GM23338 (cell line): ENCODE results near the gene APH1A. TPM values are rescaled to one million over a fixed set of nuclear protein-coding genes. Genes with fewer than 3 reads are reported as not detected.
A peak's percentile ranks its signal among the peaks of the same experiment; 100 is the strongest.

ENCODE experiments used
- ATAC-seq: fragments of 200-7000 bp; cut with Tn5 transposase; 3 replicates; pipeline ENCODE4 v1.9.1; 2020
- DNase-seq: peaks from one replicate; pipeline ENCODE4 v3.0.0-alpha.2; 2015; ENCODE audit warnings: low spot score
- H2AFZ ChIP-seq: fragments of 200-600 bp; sonication (generic); 2 replicates; pipeline ENCODE4 v1.8.0; 2016; ENCODE audit warnings: antibody characterized with exemption, mild to moderate bottlenecking, moderate library complexity
- H3F3A ChIP-seq: fragments of 200-600 bp; sonication (generic); replicated peaks from 2 replicates; pipeline ENCODE4 v1.8.0; 2017; ENCODE audit warnings: antibody characterized with exemption, mixed run types, low read depth
- H3K27ac ChIP-seq: fragments of 200-600 bp; sonication (generic); 2 replicates; pipeline ENCODE4 v1.6.1; 2016; ENCODE audit warnings: low read depth
- H3K27me3 ChIP-seq: fragments of 200-600 bp; sonication (generic); 2 replicates; pipeline ENCODE4 v1.8.0; 2016; ENCODE audit warnings: mild to moderate bottlenecking, mixed run types, moderate library complexity; ENCODE audit not compliant: insufficient read depth
- H3K36me3 ChIP-seq: fragments of 200-600 bp; sonication (generic); 2 replicates; pipeline ENCODE4 v1.8.0; 2016; ENCODE audit warnings: mild to moderate bottlenecking; ENCODE audit not compliant: insufficient read depth
- H3K4me1 ChIP-seq: fragments of 200-600 bp; sonication (generic); 2 replicates; pipeline ENCODE4 v1.8.0; 2016; ENCODE audit warnings: mild to moderate bottlenecking, moderate library complexity; ENCODE audit not compliant: insufficient read depth
- H3K4me2 ChIP-seq: fragments of 200-600 bp; sonication (generic); 2 replicates; pipeline ENCODE4 v1.7.1; 2017; ENCODE audit warnings: mixed run types
- H3K4me3 ChIP-seq: fragments of 200-600 bp; sonication (generic); 2 replicates; pipeline ENCODE4 v1.6.1; 2016; ENCODE audit warnings: mixed run types
- H3K79me2 ChIP-seq: fragments of 200-600 bp; sonication (generic); replicated peaks from 2 replicates; pipeline ENCODE4 v1.8.0; 2017; ENCODE audit warnings: mild to moderate bottlenecking; ENCODE audit not compliant: insufficient read depth
- H3K9me2 ChIP-seq: fragments of 200-600 bp; sonication (generic); 2 replicates; pipeline ENCODE4 v1.8.0; 2017; ENCODE audit not compliant: insufficient read depth
- H4K20me1 ChIP-seq: fragments of 200-600 bp; sonication (generic); replicated peaks from 2 replicates; pipeline ENCODE4 v1.8.0; 2017; ENCODE audit warnings: mild to moderate bottlenecking; ENCODE audit not compliant: insufficient read depth
- H3K27ac Mint-ChIP-seq: 2 replicates; pipeline ENCODE4 v1.8.0; 2020; ENCODE audit warnings: inconsistent platforms, mild to moderate bottlenecking, moderate library complexity, mixed read lengths
- H3K27me3 Mint-ChIP-seq: 3 replicates; pipeline ENCODE4 v1.8.0; 2022; ENCODE audit warnings: low read depth, mild to moderate bottlenecking, moderate library complexity, mixed read lengths, inconsistent platforms; ENCODE audit not compliant: insufficient read depth, poor library complexity
- H3K36me3 Mint-ChIP-seq: 3 replicates; pipeline ENCODE4 v1.8.0; 2021; ENCODE audit warnings: low read depth, mild to moderate bottlenecking, inconsistent platforms, moderate library complexity, mixed read lengths
- H3K4me1 Mint-ChIP-seq: 3 replicates; pipeline ENCODE4 v1.8.0; 2020; ENCODE audit warnings: mild to moderate bottlenecking, inconsistent platforms, mixed read lengths
- H3K4me3 Mint-ChIP-seq: 3 replicates; pipeline ENCODE4 v1.8.0; 2021; ENCODE audit warnings: moderate library complexity, mild to moderate bottlenecking, inconsistent platforms, mixed read lengths
- H3K9me3 Mint-ChIP-seq: 3 replicates; pipeline ENCODE4 v1.8.0; 2020; ENCODE audit warnings: moderate library complexity, mild to moderate bottlenecking, inconsistent platforms, mixed read lengths
- EZH2phosphoT487 ChIP-seq: fragments of 200-600 bp; sonication (generic); IDR thresholded peaks from one replicate; pipeline ENCODE4 v1.8.1; 2018; ENCODE audit warnings: antibody characterized with exemption; ENCODE audit not compliant: unreplicated experiment
- POLR2AphosphoS5 ChIP-seq: IDR thresholded peaks from 2 replicates; pipeline ENCODE4 v1.6.1; 2016; ENCODE audit warnings: antibody characterized with exemption, low read depth
- STAT1 ChIP-seq: IDR thresholded peaks from one replicate; pipeline ENCODE4 v1.6.1; 2016; ENCODE audit warnings: antibody characterized with exemption; ENCODE audit not compliant: unreplicated experiment
- polyA plus RNA-seq: library from polyadenylated mRNA; unstranded; fragments of >200 nt; fragmentation: Nextera tagmentation; extraction: Ambion mirVana; gene quantifications from 2 replicates; pipeline ENCODE4 v1.2.1, GENCODE V29; 2016
- total RNA-seq: library from RNA; depleted of rRNA; stranded (reverse); fragments of >200 nt; shearing (Covaris generic); gene quantifications from 2 replicates; pipeline ENCODE4 v1.2.3, GENCODE V29; 2014
- TF ChIP-seq, protein P1 (sequence below), 2 experiments: fragments of 200-600 bp in 1 of 2; sonication (generic) in 1 of 2; conservative IDR thresholded peaks; 2 replicates each; pipeline versions ENCODE4 v1.5.1 to v1.6.1; 2016 to 2017; ENCODE audit warnings: antibody characterized with exemption in 2 of 2, low read depth in 2 of 2, mild to moderate bottlenecking in 2 of 2, moderate library complexity in 1 of 2
- TF ChIP-seq, protein P2 (sequence below): IDR thresholded peaks from one replicate; pipeline ENCODE4 v1.6.1; 2018; ENCODE audit warnings: antibody characterized with exemption; ENCODE audit not compliant: unreplicated experiment

Gene APH1A
- total and polyA plus RNA-seq, 2 experiments from 2014 or later: 17.7 to 82.7 TPM

DNA sequence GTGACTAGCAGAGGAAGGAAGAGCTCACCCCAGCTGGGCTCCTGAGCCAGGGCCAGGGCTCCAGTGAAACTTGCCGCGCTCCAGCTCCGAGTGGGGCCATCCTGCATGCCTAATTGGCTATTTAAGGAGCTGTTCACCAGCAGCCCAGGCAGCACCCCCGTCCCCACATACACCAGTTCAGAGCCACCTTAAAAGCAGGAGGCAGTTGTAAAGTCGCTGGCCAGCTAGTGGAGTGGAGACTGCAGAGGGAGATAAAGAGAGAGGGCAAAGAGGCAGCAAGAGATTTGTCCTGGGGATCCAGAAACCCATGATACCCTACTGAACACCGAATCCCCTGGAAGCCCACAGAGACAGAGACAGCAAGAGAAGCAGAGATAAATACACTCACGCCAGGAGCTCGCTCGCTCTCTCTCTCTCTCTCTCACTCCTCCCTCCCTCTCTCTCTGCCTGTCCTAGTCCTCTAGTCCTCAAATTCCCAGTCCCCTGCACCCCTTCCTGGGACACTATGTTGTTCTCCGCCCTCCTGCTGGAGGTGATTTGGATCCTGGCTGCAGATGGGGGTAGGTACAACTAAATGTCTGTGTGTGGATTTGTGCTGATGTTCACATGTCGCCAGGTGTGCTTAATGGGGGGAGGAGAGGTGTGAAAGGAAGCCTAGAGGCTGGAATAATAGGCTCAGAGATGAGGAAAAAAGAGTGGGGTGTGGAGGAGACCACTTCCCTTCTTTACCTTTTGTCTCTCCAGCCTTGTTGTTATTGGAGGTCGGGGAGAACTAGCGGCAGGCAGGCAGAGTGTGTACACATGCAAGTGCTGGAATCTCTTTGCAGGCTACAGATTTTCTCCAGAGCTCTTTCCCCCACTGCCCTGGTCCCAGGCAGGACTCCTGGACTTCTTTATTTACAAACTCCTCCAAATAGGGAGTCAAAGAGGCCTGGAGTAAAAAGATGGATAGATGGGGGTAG lies 10.9 kb downstream of the APH1A start, which contains the start of gene CA14:
TSS of gene CA14 (plus strand) at position 151 of the 962 bp plus-strand sequence. CDS start at position 506, 355 bp downstream.
- Histone ChIP-seq H3K4me2 (peak within 1 kb of the TSS; percentile 95), H3K4me1 (peaks cover 21% of the 10 kb centered on the region), H2AFZ (no peak within 1 kb of the TSS), H3K9me2 (no peaks in the 10 kb centered on the region), H3K27ac (peak within 1 kb of the TSS; percentile 89), H4K20me1 (peaks cover 10% of the 10 kb centered on the region), H3K36me3 (peaks cover 10% of the 10 kb centered on the region; the same call in 1 of the 2 replicates), H3F3A (peaks cover 28% of the 10 kb centered on the region), H3K4me3 (peak within 1 kb of the TSS; percentile 88), H3K27me3 (no peaks in the 10 kb centered on the region), H3K79me2 (peaks cover 26% of the 10 kb centered on the region)
- Mint-ChIP-seq H3K9me3 (peaks cover 2% of the 10 kb centered on the region; the same call in 2 of the 3 replicates), H3K27me3 (peaks cover 8% of the 10 kb centered on the region), H3K4me3 (peak within 1 kb of the TSS; percentile 91), H3K27ac (peak within 1 kb of the TSS; percentile 98), H3K4me1 (peaks cover 41% of the 10 kb centered on the region), H3K36me3 (peaks cover 25% of the 10 kb centered on the region)
- ATAC-seq: peak; percentile 36
- peak; percentile 72 for DNase-seq
- TF ChIP-seq, protein P1, sequence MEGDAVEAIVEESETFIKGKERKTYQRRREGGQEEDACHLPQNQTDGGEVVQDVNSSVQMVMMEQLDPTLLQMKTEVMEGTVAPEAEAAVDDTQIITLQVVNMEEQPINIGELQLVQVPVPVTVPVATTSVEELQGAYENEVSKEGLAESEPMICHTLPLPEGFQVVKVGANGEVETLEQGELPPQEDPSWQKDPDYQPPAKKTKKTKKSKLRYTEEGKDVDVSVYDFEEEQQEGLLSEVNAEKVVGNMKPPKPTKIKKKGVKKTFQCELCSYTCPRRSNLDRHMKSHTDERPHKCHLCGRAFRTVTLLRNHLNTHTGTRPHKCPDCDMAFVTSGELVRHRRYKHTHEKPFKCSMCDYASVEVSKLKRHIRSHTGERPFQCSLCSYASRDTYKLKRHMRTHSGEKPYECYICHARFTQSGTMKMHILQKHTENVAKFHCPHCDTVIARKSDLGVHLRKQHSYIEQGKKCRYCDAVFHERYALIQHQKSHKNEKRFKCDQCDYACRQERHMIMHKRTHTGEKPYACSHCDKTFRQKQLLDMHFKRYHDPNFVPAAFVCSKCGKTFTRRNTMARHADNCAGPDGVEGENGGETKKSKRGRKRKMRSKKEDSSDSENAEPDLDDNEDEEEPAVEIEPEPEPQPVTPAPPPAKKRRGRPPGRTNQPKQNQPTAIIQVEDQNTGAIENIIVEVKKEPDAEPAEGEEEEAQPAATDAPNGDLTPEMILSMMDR (conservative IDR thresholded peaks at IDR 0.05; ENCODE audit: low read depth in 2 of 2): no peak
- TF ChIP-seq POLR2AphosphoS5 (peak; percentile 50; the same call in 1 of the 2 replicates), EZH2phosphoT487 (no peak)

DNA sequence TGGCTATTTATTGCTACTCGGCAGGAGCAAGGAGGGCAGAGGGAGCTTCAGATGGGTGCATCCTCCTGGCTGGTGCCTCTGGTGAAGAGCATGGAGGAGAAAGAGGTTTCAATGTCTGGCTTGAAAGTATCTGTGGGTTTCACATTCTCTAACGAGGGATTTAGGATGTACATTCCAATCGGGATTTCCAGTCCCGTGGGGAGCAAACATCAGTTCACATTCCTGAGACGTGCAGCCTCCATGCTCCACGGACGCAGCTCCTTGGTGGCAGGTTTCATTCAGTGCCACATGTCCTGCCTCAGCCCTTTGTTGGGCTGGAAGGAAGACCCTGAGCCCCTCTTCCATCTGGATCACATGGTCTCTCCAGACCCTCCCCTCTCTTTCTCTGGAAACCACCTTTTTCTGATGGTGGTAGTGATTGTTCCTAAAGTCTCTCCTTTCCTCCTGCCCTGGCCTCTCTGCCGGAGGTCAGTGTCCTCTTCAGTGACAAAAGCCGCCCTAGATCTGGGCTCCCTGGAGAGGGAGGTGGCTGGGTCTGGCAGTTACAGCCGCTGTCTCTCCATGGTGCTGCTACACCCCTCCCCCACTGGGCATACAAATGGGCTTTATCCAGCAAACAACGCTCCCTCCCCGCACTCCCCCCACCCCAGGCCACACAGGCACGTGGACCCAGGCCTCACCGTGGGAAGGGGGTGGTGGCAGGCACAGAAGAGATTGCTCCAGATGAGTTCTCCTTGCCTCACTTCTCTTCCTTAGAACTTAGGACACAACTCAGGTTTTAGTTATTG lies 12.1 kb downstream of the APH1A start:
- peaks cover 24% of the 10 kb centered on the region; the same call in 1 of the 2 replicates for H3F3A ChIP-seq
- peak overlapping the region; percentile 95 for H3K4me2 ChIP-seq
- Mint-ChIP-seq H3K9me3 (peaks cover 2% of the 10 kb centered on the region; the same call in 2 of the 3 replicates), H3K27me3 (peaks cover 7% of the 10 kb centered on the region), H3K4me3 (peak overlapping the region; percentile 91), H3K27ac (peak overlapping the region; percentile 98), H3K4me1 (peaks cover 36% of the 10 kb centered on the region), H3K36me3 (peaks cover 14% of the 10 kb centered on the region)
- H3K79me2 ChIP-seq: peaks cover 26% of the 10 kb centered on the region
- peaks cover 21% of the 10 kb centered on the region for H3K4me1 ChIP-seq
- ATAC-seq (peak; percentile 12), DNase-seq (peak; percentile 66)
- peaks cover 5% of the 10 kb centered on the region; the same call in 1 of the 2 replicates for H3K36me3 ChIP-seq
- no peak overlapping the region for H2AFZ ChIP-seq
- H3K4me3 ChIP-seq: peak overlapping the region; percentile 88
- peak; percentile 39; the same call in 1 of the 2 replicates for TF ChIP-seq POLR2AphosphoS5
- TF ChIP-seq STAT1: no peak
- TF ChIP-seq, protein P2, sequence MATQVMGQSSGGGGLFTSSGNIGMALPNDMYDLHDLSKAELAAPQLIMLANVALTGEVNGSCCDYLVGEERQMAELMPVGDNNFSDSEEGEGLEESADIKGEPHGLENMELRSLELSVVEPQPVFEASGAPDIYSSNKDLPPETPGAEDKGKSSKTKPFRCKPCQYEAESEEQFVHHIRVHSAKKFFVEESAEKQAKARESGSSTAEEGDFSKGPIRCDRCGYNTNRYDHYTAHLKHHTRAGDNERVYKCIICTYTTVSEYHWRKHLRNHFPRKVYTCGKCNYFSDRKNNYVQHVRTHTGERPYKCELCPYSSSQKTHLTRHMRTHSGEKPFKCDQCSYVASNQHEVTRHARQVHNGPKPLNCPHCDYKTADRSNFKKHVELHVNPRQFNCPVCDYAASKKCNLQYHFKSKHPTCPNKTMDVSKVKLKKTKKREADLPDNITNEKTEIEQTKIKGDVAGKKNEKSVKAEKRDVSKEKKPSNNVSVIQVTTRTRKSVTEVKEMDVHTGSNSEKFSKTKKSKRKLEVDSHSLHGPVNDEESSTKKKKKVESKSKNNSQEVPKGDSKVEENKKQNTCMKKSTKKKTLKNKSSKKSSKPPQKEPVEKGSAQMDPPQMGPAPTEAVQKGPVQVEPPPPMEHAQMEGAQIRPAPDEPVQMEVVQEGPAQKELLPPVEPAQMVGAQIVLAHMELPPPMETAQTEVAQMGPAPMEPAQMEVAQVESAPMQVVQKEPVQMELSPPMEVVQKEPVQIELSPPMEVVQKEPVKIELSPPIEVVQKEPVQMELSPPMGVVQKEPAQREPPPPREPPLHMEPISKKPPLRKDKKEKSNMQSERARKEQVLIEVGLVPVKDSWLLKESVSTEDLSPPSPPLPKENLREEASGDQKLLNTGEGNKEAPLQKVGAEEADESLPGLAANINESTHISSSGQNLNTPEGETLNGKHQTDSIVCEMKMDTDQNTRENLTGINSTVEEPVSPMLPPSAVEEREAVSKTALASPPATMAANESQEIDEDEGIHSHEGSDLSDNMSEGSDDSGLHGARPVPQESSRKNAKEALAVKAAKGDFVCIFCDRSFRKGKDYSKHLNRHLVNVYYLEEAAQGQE: no peak
- H4K20me1 ChIP-seq: peaks cover 3% of the 10 kb centered on the region; the same call in 1 of the 2 replicates
- peak overlapping the region; percentile 89 for H3K27ac ChIP-seq
- no peaks in the 10 kb centered on the region for H3K27me3 ChIP-seq
- H3K9me2 ChIP-seq: no peaks in the 10 kb centered on the region
